Right hindlimb (tissue), 1 donor: Measurements from ENCODE around the gene POLE2.
A peak's percentile ranks its signal among the peaks of the same experiment; 100 is the strongest.
"Not testable (repeated sequence)": the region's sequence is repeated elsewhere in the genome, so short reads cannot be mapped to it uniquely, and the experiment has no call there.

Source experiments
- DNase-seq: peaks from one replicate; pipeline ENCODE4 v3.0.0-alpha.2; 2018

The POLE2 gene

GRCh38 chr14:49657500-49657899, 30.5 kb downstream of the POLE2 start:
- not testable (repeated sequence) for DNase-seq

- DNase-seq = no peak
Observed at GRCh38 chr14:49654511-49654910, 33.5 kb downstream of the POLE2 start.

DNA sequence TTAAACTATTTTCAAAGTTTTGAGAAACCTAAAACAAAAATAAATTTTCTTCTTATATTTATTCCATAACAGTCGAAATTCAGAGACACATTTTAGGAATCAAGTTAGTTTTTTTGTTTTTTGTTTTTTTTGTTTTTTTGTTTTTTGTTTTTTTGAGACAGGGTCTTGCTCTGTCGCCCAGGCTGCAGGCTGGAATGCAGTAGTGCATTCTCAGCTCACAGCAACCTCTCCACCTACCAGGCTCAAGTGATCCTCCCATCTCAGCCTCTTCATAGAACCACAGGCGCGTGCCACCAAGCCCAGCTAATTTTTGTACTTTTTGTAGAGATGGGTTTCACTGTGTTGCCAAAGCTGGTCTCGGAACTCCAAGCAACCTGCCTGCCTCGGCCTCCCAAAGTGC, 34.5 kb downstream of the POLE2 start:
- no peak for DNase-seq

- DNase-seq = no peak
Observed at GRCh38 chr14:49642163-49642562, 45.9 kb downstream of the POLE2 start.

DNA sequence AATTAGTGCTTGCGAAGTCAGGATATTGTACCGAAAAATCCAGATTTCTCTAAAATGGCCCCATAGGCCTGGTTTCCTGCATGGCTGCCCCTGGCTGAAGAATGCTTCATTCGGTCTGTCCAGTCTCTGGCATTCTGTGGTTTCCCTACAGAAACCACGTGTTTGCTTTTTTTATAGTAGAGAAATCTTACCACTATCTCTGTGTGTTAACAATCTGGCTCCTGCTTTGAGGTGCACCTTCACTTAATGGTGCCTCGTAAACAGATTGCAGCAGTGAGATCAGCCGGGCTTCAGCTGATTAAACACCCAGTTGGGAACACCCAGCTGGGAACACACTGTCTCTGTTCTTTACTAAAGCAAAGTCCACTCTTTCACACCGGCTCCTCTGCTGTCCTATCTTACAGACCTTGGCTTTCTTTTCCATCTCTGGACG, 46.3 kb downstream of the POLE2 start:
- DNase-seq = no peak

- no peak for DNase-seq
Observed at GRCh38 chr14:49640540-49641417, 47.2 kb downstream of the POLE2 start.

DNA sequence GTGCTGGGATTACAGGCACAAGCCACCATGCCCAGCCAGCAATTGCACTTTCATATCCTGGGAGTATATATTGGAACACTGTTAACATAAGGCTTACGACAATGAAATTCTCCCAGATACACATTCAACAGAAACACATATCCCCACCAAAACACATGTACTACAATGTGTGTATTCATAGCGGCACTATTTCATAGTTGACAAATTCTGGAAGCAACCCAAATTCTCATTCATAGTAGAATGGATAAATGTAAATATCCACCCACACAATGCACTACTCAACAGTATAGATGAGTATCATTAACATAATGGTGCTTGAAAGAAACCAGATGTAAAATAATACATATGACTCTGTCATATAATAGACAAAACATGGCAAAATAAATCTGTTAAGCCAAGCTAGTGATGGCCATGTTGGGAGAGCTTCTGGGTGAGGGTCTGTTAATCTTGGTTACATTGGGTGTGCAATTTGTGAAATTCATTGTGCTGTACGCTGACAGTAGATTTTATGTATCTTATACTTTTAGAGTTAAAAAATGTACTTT, 50.4 kb downstream of the POLE2 start:
- no peak for DNase-seq

- DNase-seq = no peak
Observed at GRCh38 chr14:49636866-49637265, 51.1 kb downstream of the POLE2 start.

GRCh38 chr14:49634547-49635334, 53.3 kb downstream of the POLE2 start, which contains the start of gene DNAAF2:
TSS of gene DNAAF2 (minus strand) at chr14:49635244. CDS start at chr14:49635149, 95 bp downstream.
- peak; percentile 80 for DNase-seq

- peak; percentile 98 for DNase-seq
Observed at GRCh38 chr14:49633640-49634546, 54.1 kb downstream of the POLE2 start.

DNA sequence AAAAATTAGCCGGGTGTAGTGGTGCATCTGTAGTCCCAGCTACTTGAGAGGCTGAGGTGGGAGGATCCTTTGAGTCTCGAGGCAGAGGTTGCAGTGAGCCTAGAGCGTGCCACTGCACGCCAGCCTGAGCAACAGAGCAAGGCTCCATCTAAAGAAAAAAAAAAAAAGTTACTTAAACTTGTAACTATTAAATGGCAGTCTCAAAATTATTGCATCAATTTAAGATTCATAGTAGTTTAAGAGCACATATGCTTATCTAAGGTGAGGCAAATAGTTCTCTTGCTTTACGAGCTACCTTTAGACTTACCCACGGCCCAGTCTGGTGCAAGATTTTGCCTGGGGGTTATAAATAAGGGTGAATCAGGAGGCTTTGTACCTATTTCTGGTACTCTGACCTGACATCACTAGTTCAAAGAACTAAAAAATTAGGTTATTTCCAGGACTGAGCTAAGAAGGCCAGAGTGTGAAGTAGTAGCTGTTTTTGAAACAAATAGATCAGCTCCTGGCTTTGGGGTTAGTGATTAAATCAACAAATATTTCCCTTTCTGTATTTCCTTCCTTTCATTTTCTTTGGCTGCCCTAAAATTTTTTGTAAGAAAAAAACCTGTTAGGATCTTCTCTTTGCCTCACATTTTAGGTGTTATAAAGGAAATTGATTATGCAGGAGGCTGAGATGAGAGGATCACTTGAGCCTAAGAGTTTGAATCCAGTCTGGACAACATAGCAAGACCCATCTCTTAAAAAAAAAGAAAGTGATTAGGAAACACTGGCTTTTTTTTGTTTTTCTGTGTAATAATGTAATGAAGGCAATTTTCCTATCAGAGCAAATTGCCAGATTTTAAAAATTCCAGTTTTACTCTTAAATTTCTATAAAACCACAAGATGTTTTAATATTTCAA, 63.8 kb downstream of the POLE2 start:
- no peak for DNase-seq

- no peak for DNase-seq
Observed at GRCh38 chr14:49623387-49623786, 64.6 kb downstream of the POLE2 start.

GRCh38 chr14:49622022-49622607, 65.9 kb downstream of the POLE2 start:
- no peak for DNase-seq

- DNase-seq = peak; percentile 81
Observed at GRCh38 chr14:49621114-49621881, 66.7 kb downstream of the POLE2 start.

DNA sequence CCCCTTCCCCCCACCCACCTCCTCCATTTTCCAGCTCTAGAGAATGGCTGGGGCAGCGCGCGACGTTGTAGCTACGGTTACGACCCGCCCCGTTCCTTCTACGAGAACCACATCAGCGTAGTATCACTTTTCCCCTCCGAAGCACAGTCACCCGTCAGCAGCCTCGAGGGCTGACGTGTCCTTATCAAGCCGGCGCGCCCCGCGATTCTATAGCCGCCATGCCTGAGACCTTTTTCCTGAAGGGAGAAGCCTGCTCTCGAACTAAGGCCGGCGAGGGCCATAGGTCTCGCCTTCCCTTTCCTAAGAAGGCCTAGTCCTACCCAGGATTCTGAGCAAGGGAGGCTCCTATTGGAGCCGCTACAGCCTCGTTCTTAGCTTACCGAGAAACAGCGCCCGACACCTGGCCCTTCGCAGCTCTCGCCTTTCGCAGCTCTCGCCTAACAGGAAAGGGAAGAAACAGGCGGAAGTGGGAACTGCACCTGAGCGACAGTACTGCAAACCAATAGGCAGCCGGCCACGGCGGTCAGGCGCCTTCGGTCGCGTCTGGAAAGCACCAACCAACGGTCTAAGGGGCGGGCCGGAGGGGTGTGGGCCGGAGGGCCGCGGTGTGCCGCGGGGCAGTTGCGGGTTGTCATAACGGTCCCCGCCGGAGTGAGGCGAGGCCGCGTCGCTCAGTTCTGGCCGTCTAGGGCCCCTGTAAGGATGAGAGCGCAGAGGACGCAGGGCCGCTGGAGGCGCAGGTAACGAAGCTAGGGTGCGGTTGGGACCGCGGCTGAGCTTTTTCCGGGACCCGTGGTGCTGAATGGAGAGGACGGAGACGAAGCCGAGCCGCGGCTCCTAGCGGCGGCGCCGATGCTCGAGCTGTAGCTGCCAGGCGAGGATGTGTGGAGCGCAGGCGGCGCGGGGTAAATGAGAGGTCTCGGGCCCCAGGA, 67.6 kb downstream of the POLE2 start, which contains the start of the genes MGAT2 and RPL36AL:
MGAT2 (plus strand) TSS at position 618 of the 932 bp plus-strand sequence. CDS start 470 bp downstream, outside the sequence.
RPL36AL (minus strand) TSS at position 445 of the 932 bp plus-strand sequence. CDS start 1,522 bp downstream, outside the sequence.
- DNase-seq = peak; percentile 99

GRCh38 chr14:49619730-49620129, 68.3 kb downstream of the POLE2 start:
- no peak for DNase-seq

GRCh38 chr14:49619273-49619672, 68.7 kb downstream of the POLE2 start:
- not testable (repeated sequence) for DNase-seq

- DNase-seq = no peak
Observed at GRCh38 chr14:49617852-49618519, 70.0 kb downstream of the POLE2 start.
